NCI-H226 (cell line): ENCODE results near the gene CTNNA1.
A peak's percentile ranks its signal among the peaks of the same experiment; 100 is the strongest.
"Not testable (repeated sequence)": the region's sequence is repeated elsewhere in the genome, so short reads cannot be mapped to it uniquely, and the experiment has no call there.

Experiments used
- DNase-seq: peaks from one replicate; pipeline ENCODE4 v3.0.0-alpha.2; 2015

CTNNA1 gene

DNA sequence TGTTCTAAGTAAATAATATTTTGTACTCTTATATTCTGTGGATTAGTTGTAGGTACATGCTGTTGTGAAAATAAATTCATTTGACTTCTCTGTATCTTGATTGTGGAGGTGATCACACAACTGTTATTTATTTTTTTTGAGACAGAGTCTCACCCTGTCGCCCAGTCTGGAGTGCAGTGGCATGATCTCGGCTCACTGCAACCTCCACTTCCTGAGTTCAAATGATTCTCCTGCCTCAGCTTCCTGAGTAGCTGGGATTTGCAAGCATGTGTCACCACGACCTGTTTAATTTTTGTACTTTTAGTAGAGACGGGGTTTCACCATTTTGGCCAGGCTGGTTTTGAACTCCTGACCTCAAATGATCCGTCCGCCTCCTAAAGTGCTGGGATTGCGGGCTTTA is 7.9 kb downstream of the CTNNA1 start:
- DNase-seq = not testable (repeated sequence)

DNA sequence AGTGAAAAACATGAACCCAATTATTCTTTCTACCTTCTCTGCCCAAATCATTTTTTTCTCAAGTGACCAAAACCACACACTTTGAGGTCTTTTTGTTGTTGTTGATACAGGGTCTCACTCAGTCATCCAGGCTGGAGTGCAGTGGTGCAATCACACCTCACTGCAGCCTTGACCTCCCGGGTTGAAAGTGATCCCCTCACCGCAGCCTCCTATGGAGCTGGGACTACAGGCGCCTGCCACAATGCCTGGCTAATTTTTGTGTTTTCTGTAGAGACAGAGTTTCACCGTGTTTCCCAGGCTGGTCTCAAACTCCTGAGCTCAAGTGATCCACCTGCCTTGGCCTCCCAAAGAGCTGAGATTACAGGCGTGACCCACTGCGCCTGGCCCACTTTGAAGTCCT is 8.4 kb downstream of the CTNNA1 start:
- DNase-seq = not testable (repeated sequence)

DNA sequence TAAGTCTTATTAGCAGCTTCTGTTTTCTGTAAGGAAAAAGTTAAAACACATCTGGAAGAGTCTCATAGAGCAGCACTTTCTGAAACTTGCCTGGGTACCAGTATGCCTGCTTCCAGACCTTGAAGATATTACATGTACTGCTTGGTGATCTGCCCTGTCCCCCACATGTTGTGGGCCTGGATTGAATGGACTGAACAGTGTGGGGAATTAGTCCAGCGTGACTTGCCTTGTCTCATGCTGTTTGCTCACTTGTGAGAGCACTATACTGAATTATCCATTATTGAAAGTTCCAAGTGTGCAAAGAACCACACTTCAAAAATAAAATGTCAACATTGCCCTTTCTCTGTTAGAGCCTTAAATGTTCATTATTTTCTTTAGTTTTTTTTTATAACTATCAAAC is 8.9 kb downstream of the CTNNA1 start:
- DNase-seq = no peak

DNA sequence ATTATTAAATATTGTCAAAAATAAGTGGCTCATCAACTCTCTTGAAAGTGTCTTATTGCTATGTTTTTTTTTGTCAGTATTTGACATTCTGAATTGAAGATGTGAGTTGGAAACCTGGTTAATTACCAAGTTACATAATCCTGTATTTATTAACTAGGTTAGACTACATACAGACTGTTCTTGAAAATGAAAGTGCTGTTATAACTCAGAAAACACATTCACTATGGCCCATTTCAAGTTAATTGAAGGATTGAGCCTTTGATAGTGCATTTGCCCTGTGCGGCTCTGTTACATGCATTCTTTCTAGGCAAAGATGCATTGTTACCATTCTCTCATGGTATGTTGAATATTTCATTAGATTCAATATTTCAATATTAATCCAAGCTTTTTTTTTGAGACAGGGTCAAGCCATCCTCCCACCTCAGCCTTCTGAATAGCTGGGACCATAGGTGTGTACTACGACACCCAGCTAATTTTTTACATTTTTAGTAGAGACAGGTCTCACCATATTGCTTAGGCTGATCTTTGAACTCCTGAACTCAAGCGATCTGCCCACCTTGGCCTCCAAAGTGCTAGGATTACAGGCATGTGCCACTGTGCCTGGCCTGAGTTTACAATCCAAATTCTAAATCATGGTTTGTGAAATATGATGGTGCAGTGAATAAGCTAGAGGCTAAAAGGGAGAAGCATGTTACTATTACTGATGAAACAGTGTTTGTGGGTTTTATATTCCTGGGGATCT is 10.0 kb downstream of the CTNNA1 start:
- no peak for DNase-seq

DNA sequence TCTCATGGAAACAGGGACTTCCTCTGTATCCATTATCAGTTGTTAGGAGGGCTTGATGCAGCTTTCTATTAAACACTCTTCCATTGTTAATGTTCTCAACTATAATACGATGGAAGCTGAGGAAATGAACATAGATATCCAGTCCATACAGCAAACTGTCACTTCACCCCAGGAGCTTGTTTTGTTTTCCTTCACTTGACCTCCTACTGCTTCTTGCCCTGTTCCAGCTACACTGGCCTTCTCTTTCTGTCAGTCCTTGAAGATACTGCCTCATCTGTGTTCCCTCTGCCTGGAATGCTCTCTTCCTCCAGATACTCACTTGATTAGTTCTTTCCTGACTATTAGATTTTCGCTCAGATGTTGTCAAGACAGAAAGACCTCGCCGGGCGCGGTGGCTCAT is 17.1 kb downstream of the CTNNA1 start:
- DNase-seq = no peak

DNA sequence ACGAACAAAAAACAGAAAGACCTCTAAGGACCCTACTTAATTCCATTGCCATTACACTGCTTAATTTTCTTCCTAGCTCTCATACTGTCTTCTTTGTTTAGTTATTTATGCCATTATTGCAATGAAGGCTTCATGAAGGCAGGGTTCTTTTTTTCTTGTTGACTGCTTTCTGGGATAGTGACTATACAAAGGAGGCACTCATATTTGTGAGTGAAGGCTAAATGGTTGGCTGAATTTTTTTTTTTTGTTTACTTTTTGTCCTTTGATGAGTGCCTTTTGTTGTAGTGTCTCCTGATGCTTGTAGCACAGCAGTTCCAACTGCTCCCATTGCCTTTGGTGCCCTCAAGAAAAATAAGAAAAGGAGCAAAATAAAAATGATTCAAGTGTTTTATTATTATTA is 17.8 kb downstream of the CTNNA1 start:
- no peak for DNase-seq

DNA sequence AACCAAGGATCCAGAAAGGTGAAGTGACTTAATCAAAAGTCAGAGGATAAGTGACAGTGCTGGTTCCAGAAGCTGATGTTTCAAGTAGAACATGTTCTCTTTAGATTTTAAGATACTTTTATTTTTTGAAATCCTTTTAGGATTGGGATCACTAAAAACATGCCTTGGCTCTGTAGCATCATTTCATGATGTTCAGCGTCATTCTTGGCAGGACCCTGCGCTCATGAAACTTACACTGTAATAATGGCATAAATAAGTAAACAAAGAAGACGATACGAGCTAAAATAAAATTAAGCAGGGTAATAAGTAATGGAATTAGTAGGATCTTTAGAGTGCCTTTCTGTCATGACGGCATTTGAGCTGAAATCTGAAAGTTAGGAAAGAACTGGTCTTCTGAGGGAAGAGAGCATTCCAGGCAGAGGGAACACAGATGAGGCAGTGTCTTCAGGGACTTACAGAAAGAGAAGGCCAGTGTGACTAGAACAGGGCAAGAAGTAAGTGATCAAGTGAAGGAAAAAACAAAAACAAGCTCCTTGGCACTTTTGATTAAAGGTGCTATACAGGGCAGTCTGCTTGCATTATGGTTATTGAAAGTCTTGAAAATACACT is 19.9 kb downstream of the CTNNA1 start:
- no peak for DNase-seq

DNA sequence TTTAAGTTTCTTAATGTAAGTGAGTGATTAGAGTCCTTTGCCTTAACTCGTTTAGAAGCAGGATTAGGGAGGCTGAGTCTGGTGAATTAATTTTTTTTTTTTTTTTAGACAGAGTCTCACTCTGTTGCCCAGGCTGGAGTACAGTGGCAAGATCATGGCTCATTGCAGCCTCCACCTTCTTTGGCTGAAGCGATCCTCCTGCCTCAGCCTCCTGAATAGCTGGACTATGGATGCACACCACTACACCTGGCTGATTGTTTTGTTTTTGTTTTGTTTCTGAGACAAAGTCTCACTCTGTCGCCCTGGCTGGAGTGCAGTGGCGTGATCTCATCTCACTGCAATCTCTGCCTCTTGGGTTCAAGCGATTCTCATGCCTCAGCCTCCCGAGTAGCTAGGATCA is 20.4 kb downstream of the CTNNA1 start:
- not testable (repeated sequence) for DNase-seq

DNA sequence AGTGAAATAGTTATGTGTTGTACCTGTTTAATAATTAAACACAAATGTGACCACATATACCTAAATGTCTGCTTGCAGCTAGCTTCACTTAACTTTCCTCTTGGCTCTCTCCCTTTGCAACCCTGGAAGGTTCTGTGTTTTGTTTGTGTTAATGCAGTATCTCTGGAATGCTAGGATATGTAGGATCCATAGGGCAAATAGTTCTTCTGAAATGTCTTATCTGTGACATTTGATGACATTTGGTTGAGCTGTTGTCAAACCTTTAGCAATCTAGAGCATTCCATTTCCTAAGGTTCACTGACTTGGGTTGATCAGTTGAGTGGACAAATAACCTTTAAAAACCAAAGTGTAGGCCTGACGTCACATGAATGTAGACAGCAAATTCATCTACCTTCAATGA is 21.8 kb downstream of the CTNNA1 start:
- no peak for DNase-seq

DNA sequence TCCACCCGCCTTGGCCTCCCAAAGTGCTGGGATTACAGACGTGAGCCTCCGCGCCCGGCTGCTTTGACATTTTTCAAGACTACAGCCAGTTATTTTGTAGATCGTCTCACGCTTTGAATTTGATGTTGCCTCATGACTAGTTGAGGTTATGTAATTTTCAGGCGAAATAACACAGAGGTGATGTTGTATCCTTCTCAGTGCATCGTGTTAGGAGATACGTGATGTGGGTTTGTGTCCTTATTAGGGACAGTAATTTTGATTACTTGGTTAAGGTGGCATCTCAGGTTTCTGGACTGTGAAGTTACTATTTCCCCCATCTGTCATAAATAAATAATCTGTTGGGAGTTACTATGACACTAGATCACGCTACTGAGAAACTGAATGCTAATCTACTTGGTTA is 25.0 kb downstream of the CTNNA1 start:
- DNase-seq = no peak

DNA sequence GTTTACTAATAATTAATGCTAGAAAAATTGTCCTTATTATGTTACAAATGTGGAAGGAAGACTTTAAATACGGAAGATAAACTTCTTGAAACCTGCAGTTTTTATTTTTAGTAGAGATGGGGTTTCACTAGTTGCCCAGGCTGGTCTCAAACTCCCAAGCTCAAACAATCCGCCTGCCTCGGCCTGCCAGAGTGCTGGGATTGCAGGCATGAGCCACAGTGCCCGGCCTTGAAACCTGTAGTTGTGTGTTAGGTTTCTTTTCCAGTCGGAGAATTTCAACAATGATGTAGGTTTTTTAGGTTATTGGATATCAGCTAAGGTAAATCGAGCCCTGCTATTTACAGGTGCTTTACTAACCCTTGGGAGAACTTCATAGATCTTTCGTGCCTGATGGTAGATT is 30.8 kb downstream of the CTNNA1 start:
- no peak for DNase-seq

DNA sequence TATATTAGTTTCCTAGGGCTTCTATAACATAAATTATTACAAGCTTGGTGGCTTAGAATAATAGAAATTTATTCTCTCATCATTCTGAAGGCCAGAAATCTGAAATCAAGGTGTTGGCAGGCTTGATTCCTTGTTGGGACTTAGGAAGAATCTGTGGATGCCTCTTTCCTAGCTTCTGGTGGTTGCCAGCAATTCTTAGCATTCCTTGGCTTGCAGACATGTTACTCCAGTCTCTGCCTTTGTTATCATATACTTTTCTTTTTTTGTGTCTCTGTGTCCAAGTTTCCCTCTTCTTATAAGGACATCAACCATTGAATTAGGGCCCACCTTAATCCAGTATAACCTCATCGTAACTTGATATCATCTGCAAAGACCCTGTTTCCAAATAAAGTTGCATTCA is 31.4 kb downstream of the CTNNA1 start:
- DNase-seq = peak; percentile 12

DNA sequence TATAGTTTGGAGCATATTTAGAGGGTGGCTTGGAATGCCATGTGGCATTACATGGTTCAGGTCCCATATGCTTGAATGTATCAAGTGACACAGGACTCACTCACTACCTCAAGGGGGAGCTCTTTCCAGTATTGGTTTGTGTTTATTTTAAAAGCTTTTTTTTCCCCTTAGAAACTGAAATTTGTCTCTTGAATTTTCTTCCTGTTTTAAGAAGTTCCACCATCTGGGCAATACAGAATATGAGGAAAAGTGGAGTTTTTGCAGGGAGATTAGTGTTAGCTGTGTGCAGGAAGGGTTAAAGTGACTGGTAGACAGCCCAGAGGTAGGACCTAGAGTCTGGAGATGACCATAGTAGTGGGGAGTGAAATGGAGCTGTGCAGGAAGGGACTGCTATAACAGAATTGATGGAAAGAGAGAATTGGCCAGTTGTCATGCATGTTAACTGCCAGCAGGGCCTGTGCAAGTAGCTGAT is 36.6 kb downstream of the CTNNA1 start:
- no peak for DNase-seq

DNA sequence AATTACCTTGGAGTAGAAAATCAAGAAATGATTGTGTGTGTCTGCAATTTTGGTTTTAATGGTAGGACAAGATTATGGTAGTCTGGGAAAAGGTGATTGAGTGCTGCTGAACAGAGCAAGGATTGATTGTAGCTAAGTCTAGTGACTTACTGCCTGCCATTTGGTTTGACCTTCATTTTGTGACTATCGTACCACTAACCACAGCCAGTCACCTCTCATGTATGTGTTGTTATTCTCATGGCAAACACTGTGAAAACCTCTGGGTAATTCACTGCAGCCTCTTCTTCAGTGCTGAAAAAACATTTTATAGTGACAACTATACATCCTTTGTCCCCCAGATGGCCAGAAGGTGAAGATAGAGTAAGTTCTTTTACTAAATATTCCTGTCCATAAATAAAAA is 37.5 kb downstream of the CTNNA1 start:
- DNase-seq = no peak

DNA sequence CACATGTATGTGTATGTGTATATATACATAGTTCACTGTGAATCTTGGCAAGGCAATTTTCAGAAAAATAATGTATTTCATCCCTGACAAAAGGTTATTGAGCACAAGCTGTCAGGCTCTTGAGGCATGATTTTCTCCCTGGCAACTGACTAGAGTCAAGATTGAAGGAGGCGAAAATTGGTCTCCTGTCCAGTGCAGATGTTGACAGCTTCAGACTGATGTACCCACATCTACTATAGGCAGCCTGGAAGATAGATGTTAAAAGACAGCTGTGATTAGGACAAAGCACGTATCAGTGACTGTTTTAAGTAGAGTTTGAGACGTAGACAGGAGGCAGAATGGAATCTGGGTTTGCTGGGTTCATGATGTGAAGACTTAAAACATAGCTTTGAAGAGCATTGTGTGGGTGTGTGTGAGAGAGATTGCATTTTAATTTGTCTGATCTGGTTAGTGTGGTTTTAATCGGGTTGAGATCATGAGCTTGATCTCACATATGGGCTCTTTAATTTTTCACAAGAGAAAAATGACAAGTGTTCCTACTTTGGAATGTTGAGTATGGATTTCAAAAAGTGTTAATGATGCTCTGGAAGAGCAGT is 39.1 kb downstream of the CTNNA1 start:
- no peak for DNase-seq

DNA sequence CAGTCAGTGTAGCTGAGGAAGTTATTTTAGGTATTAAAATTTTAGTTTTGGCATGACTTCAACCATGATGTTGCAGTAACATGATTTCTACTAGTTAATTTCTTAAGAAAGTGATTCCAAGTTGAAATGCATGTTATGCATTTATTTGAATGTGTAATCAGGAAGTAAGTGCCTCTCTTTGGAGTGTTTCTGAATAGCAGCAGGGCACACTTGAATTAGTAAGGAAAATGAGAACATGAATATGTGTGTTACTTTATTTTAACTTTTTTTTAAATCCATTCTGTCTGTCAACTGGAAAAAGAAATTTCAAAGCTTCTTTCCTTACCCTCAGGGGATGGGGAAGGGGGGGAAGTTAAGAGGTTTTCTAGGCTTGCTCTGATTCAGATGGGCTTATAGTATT is 40.4 kb downstream of the CTNNA1 start:
- DNase-seq = no peak

DNA sequence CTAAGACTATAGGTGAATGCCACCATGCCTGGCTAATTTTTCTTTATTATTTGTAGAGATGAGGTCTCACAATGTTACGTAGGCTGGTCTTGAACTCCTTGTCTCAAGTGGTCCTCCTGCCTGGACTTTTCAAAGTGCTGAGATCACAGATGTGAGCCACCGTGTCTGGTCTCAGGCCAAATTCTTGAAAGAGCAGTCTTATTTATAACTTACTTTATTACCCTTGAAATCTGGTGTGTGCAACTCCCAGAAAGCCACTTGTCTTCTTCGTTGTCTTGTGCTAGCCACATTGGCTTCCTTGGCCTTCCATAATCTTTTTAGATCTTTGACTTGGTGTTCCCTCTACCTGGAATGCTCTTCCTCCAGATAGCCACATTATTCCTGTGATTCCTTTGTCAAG is 50.1 kb downstream of the CTNNA1 start:
- DNase-seq = no peak

DNA sequence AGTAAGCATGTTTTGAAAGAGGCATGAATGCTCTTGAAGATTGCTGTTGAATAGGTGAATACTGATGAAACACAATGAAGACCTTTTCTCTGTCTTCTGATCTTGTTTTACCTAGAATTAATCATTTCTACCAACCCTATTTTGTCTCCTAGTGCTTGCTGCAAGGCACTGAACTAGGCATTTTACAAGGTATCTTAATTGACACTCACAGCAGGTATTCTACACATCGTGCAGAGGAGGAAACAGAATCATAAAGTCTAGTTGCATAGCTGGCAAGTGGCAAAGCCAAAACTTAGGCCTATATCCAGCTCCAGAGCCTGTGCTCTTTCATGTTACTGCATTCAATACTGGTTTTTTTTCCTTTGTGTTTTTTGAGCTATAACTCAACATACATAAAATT is 50.7 kb downstream of the CTNNA1 start:
- DNase-seq = no peak

DNA sequence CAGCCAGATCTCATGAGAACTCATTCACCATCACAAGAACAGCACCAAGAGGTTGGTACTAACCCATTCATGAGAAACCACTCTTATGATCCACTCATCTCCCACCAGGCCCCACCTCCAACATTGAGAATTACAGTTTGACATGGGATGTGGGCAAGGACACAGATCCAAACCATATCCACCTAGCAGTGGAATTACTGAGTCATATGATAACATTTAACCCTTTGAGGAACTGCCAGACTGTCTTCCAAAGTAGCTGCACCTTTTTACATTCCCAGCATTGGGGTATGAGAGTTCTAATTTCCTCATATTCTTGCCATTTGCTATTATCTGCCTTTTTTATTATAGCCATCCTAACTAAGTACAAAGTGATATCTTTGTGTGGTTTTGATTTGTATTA is 51.9 kb downstream of the CTNNA1 start:
- peak; percentile 53 for DNase-seq

DNA sequence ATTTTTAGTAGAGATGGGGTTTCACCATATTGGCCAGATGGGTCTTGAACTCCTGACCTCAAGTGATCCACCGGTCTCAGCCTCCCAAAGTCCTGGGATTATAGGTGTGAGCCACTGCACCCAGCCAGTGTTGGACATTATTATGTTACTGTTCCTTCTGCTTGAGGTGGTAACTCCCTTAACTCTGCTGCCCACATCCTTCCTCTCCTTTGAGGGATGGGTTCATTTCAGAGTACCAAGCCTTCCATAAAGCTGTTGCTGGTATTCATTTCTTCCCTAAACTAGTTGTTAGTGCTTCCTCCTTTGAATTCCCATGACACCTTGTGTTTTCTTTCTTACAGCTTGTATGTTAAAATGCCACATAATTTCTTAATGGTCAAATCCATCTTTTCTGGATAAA is 54.0 kb downstream of the CTNNA1 start:
- DNase-seq = no peak

DNA sequence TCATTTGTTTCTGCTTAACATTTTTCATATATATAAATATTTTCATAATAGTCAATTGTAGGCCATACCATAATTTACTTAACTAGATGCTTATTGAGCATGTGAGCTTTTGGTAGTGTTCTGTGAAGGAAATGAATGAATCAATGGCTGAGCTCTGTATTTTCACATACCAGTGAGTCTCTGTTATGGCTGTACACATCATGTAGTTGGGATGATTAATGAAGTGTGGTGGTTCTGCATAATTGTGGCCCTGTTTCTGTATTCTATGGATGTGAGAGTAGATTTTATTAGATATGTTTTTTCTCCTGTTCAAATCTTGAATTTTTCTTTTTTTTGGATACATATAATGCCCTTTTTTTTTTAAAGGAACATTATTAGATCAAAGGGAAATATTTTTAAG is 56.2 kb downstream of the CTNNA1 start:
- no peak for DNase-seq

DNA sequence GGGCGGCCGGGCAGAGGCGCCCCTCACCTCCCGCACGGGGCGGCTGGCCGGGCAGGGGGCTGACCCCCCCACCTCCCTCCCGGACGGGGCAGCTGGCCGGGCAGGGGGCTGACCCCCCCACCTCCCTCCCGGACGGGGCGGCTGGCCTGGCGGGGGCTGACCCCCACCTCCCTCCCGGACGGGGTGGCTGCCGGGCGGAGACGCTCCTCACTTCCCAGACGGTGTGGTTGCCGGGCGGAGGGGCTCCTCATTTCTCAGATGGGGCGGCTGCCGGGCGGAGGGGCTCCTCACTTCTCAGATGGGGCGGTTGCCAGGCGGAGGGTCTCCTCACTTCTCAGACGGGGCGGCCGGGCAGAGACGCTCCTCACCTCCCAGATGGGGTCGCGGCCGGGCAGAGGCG is 57.6 kb downstream of the CTNNA1 start:
- not testable (repeated sequence) for DNase-seq

DNA sequence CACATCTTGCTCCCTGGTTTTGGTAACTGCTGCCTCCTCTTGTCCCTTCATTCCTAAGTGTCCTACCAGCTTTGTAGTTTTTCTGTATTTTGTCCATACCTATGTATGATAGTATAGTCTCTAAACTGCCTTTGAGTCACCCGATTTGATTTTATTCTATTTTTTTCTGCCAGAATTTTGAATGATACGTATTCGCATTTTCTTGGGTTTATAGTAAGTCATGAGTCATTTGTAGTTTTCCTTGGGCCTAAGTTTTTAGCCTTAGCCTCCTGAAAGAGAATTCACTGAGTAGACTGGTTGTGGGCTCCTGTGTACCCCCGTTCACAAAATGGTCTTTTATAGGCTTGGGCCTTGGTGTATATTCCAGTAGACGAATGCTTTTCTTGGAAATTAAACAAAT is 62.3 kb downstream of the CTNNA1 start:
- DNase-seq = no peak

DNA sequence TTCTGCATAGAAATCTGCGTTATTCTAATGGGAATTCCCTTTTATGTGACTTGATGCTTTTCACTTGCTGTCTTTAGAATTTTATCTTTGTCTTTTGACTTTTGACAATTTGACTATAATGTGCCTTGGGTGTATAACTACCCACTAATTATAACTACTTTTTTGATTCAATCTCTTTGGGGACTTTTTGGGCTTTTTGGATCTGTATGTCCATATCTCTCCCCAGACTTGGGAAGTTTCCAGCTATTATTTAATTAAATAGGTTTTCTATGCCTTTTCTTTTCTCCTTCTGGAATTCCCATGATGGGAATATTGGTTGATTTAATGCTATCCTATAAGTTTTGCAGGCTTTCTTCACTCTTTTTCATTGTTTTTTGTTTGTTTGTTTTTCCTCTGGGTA is 64.0 kb downstream of the CTNNA1 start:
- DNase-seq = no peak

DNA sequence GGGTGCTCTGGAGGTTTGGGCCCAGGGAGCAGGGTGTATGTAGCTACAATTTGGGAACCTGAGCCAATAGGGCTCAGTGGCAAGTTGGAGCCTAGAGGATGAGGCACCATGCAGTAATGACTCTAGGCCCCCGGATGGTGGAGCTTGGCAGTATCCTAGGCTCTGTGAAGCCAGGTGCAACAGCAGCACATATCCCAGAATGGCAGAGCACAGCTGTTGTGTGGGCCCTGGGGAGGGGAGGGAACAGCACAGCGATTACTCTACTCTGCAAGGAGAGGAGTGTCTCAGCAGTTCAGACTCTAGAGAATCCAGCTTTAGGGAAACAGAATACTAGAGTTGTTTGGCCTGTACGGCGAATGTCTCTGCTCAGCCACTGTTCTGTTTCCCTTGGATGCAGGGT is 65.9 kb downstream of the CTNNA1 start:
- DNase-seq = no peak
